Measurements from ENCODE around the gene IQCB1. TPM values are rescaled to one million over a fixed set of nuclear protein-coding genes. Genes with fewer than 3 reads are reported as not detected.
"Not testable (repeated sequence)": the region's sequence is repeated elsewhere in the genome, so short reads cannot be mapped to it uniquely, and the experiment has no call there.

The IQCB1 gene
- total RNA-seq, 1 donor from 2014 or later, result 89.6 TPM

- H3K27me3 Mint-ChIP-seq (ENCODE audit: insufficient read depth, low read depth), result no peaks in the 10 kb centered on the region
- Histone ChIP-seq H4K20me1 (ENCODE audit: low read depth) (no peaks in the 10 kb centered on the region), H3K27me3 (no peaks in the 10 kb centered on the region), H3F3A (ENCODE audit: low read depth) (no peaks in the 10 kb centered on the region), H3K36me3 (peaks cover 1% of the 10 kb centered on the region), H2AFZ (replicated peaks) (no peak overlapping the region), H3K4me2 (no peak overlapping the region), H3K4me1 (no peaks in the 10 kb centered on the region), H3K9me3 (ENCODE audit: low read depth) (no peaks in the 10 kb centered on the region), H3K9ac (no peak overlapping the region), H3K4me3 (no peak overlapping the region), H3K27ac (no peak overlapping the region), H3K79me2 (ENCODE audit: low read depth) (no peaks in the 10 kb centered on the region)
- no peaks in the 10 kb centered on the region for H3K4me1 Mint-ChIP-seq
- H3K36me3 Mint-ChIP-seq, result peaks cover 13% of the 10 kb centered on the region
- TF ChIP-seq CTCF (IDR thresholded peaks at IDR 0.05), result no peak
- no peak for TF ChIP-seq EZH2phosphoT487 (IDR thresholded peaks at IDR 0.05)
- no peak for TF ChIP-seq EZH2 (IDR thresholded peaks at IDR 0.05)
- H3K9me3 Mint-ChIP-seq, result no peaks in the 10 kb centered on the region
- no peak for DNase-seq (ENCODE audit: low spot score)
- no peak overlapping the region for H3K27ac Mint-ChIP-seq
- H3K4me3 Mint-ChIP-seq, result no peak overlapping the region
Measured at GRCh38 chr3:121793078-121793477, 41.8 kb downstream of the IQCB1 start.

GRCh38 chr3:121786485-121786884, 48.4 kb downstream of the IQCB1 start:
- Histone ChIP-seq H3K27me3 (no peaks in the 10 kb centered on the region), H3K27ac (no peak overlapping the region), H2AFZ (replicated peaks) (no peak overlapping the region), H3K4me1 (no peaks in the 10 kb centered on the region), H4K20me1 (ENCODE audit: low read depth) (no peaks in the 10 kb centered on the region), H3K9ac (no peak overlapping the region), H3K4me3 (no peak overlapping the region), H3K36me3 (peaks cover 5% of the 10 kb centered on the region), H3K79me2 (ENCODE audit: low read depth) (no peaks in the 10 kb centered on the region), H3F3A (ENCODE audit: low read depth) (no peaks in the 10 kb centered on the region), H3K9me3 (ENCODE audit: low read depth) (no peaks in the 10 kb centered on the region), H3K4me2 (no peak overlapping the region)
- H3K9me3 Mint-ChIP-seq, result no peaks in the 10 kb centered on the region
- H3K27me3 Mint-ChIP-seq (ENCODE audit: insufficient read depth, low read depth), result no peaks in the 10 kb centered on the region
- no peak for DNase-seq (ENCODE audit: low spot score)
- TF ChIP-seq EZH2 (IDR thresholded peaks at IDR 0.05), result no peak
- no peak for TF ChIP-seq CTCF (IDR thresholded peaks at IDR 0.05)
- TF ChIP-seq EZH2phosphoT487 (IDR thresholded peaks at IDR 0.05), result no peak
- H3K4me1 Mint-ChIP-seq, result no peaks in the 10 kb centered on the region
- no peak overlapping the region for H3K27ac Mint-ChIP-seq
- no peak overlapping the region for H3K4me3 Mint-ChIP-seq
- peaks cover 14% of the 10 kb centered on the region for H3K36me3 Mint-ChIP-seq

DNA sequence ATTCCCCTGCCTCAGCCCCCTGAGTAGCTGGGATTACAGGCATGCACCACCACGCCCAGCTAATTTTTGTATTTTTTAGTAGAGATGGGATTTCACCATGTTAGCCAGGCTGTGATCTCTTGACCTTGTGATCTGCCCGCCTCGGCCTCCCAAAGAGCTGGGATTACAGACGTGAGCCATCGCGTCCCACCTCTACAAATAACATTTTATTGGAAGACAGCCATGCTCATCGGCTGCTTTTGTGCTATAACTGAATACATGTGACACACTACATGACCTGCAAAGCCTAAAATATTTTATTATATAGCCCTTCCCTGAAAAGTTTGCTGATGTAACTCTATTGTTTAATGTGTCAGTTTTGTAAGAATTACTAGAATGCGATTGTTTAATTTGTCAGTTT, 52.1 kb downstream of the IQCB1 start:
- H2AFZ ChIP-seq (replicated peaks); H3K36me3 ChIP-seq; DNase-seq (ENCODE audit: low spot score); H3K9ac ChIP-seq; H3K27me3 ChIP-seq; H3K4me3 ChIP-seq; H3K27ac Mint-ChIP-seq; H3K27me3 Mint-ChIP-seq (ENCODE audit: insufficient read depth, low read depth); H3K4me1 ChIP-seq; H3K4me3 Mint-ChIP-seq; H3K27ac ChIP-seq; H4K20me1 ChIP-seq (ENCODE audit: low read depth); H3K9me3 ChIP-seq (ENCODE audit: low read depth); H3K4me1 Mint-ChIP-seq; H3K4me2 ChIP-seq; H3F3A ChIP-seq (ENCODE audit: low read depth); H3K9me3 Mint-ChIP-seq; H3K79me2 ChIP-seq (ENCODE audit: low read depth): not testable (repeated sequence)
- peaks cover 11% of the 10 kb centered on the region for H3K36me3 Mint-ChIP-seq

GRCh38 chr3:121781611-121782010, 53.2 kb downstream of the IQCB1 start:
- Histone ChIP-seq H3K27me3 (no peaks in the 10 kb centered on the region), H3K9me3 (ENCODE audit: low read depth) (no peaks in the 10 kb centered on the region), H2AFZ (replicated peaks) (no peak overlapping the region), H3K4me2 (no peak overlapping the region), H3K27ac (no peak overlapping the region), H3K4me1 (no peaks in the 10 kb centered on the region), H3K4me3 (no peak overlapping the region), H3K9ac (no peak overlapping the region), H3K36me3 (peaks cover 5% of the 10 kb centered on the region), H4K20me1 (ENCODE audit: low read depth) (no peaks in the 10 kb centered on the region), H3K79me2 (ENCODE audit: low read depth) (no peaks in the 10 kb centered on the region), H3F3A (ENCODE audit: low read depth) (no peaks in the 10 kb centered on the region)
- no peak for TF ChIP-seq EZH2phosphoT487 (IDR thresholded peaks at IDR 0.05)
- no peak for TF ChIP-seq EZH2 (IDR thresholded peaks at IDR 0.05)
- no peak for TF ChIP-seq CTCF (IDR thresholded peaks at IDR 0.05)
- Mint-ChIP-seq H3K9me3 (no peaks in the 10 kb centered on the region), H3K4me1 (no peaks in the 10 kb centered on the region), H3K36me3 (peaks cover 8% of the 10 kb centered on the region), H3K4me3 (no peak overlapping the region), H3K27me3 (ENCODE audit: insufficient read depth, low read depth) (no peaks in the 10 kb centered on the region), H3K27ac (no peak overlapping the region)
- no peak for DNase-seq (ENCODE audit: low spot score)

- not testable (repeated sequence) for H3K27ac ChIP-seq; H3K9me3 Mint-ChIP-seq; H2AFZ ChIP-seq (replicated peaks); H3K4me1 Mint-ChIP-seq; H3K79me2 ChIP-seq (ENCODE audit: low read depth); H3K27me3 ChIP-seq; H4K20me1 ChIP-seq (ENCODE audit: low read depth); H3K36me3 ChIP-seq; H3F3A ChIP-seq (ENCODE audit: low read depth); H3K4me2 ChIP-seq; H3K9me3 ChIP-seq (ENCODE audit: low read depth); DNase-seq (ENCODE audit: low spot score); H3K27me3 Mint-ChIP-seq (ENCODE audit: insufficient read depth, low read depth); H3K4me3 ChIP-seq; H3K9ac ChIP-seq; H3K4me1 ChIP-seq; H3K4me3 Mint-ChIP-seq; H3K27ac Mint-ChIP-seq
- H3K36me3 Mint-ChIP-seq, result peaks cover 27% of the 10 kb centered on the region
Measured at GRCh38 chr3:121775095-121775494, 59.8 kb downstream of the IQCB1 start.

Data from neural progenitor cell (in vitro differentiated cells).